K562 (cell line): Measurements from ENCODE around the gene YPEL5. TPM values are rescaled to one million over a fixed set of nuclear protein-coding genes. Genes with fewer than 3 reads are reported as not detected.

ENCODE experiments used
- E2F1 ChIP-seq: sonication (generic); formaldehyde crosslinking; IDR thresholded peaks from 2 replicates; pipeline ENCODE4 v1.8.1; 2023; ENCODE audit warnings: mild to moderate bottlenecking, missing genetic modification reagents, moderate library complexity
- ID3 ChIP-seq, 2 experiments: fragments of 250-450 bp in 1 of 2; fragments of 450-650 bp in 1 of 2; sonication (Bioruptor Pico) in 1 of 2; IDR thresholded peaks; 2 replicates each; pipeline versions ENCODE4 v1.6.1 to v1.8.0; 2016 to 2021; ENCODE audit warnings: mild to moderate bottlenecking in 2 of 2, moderate library complexity in 2 of 2, missing compliant biosample characterization in 1 of 2, missing genetic modification characterization in 1 of 2
- MCM7 ChIP-seq, 2 experiments: fragments of 450-650 bp; IDR thresholded peaks; 2 replicates each; pipeline ENCODE4 v1.6.1; 2016 to 2018
- MTF1 ChIP-seq: fragments of 250-450 bp; sonication (Bioruptor Pico); IDR thresholded peaks from 2 replicates; pipeline ENCODE4 v1.9.0; 2021; ENCODE audit warnings: moderate library complexity, mild to moderate bottlenecking, inconsistent platforms, borderline replicate concordance
- RCOR1 ChIP-seq, 2 experiments: IDR thresholded peaks; 2 replicates each; pipeline ENCODE4 v1.6.1; 2012; ENCODE audit warnings: low read depth in 2 of 2, low read length in 2 of 2, borderline replicate concordance in 1 of 2, improper control_type of control experiment in 1 of 2
- ZFP30 ChIP-seq: fragments of 250-450 bp; sonication (Bioruptor Pico); IDR thresholded peaks from 2 replicates; pipeline ENCODE4 v1.8.0; 2022; ENCODE audit warnings: moderate library complexity, mild to moderate bottlenecking, inconsistent platforms, borderline replicate concordance
- ZNF583 ChIP-seq: fragments of 250-450 bp; sonication (Bioruptor Pico); IDR thresholded peaks from 2 replicates; pipeline ENCODE4 v1.4.0; 2020
- polyA plus RNA-seq, 8 experiments: library from polyadenylated mRNA; depleted of rRNA in 4 of 8; stranded (reverse) in 5 of 8; unstranded in 3 of 8; fragments of >200 nt; fragmentation: Nextera tagmentation in 2 of 8; fragmentation: Illumina TruSeq in 1 of 8; extraction: Ambion mirVana in 2 of 8; extraction: Trizol in 1 of 8; gene quantifications; 2 replicates each; pipeline versions ENCODE4 v1.2.1 to v1.2.3, GENCODE V29; 2011 to 2014; ENCODE audit warnings: inconsistent platforms in 1 of 8, missing spikeins in 1 of 8
- total RNA-seq, 7 experiments: library from RNA; depleted of rRNA in 6 of 7; stranded (reverse); fragments of >200 nt in 6 of 7; fragmentation: Illumina TruSeq in 2 of 7; extraction: Trizol in 2 of 7; gene quantifications; 2 replicates each; pipeline versions ENCODE4 v1.2.1 to v1.2.3, GENCODE V29; 2011 to 2021; ENCODE audit warnings: low replicate concordance in 1 of 7
- TF ChIP-seq, protein P1 (sequence below), 2 experiments: fragments of 450-650 bp in 1 of 2; sonication (generic) in 1 of 2; formaldehyde crosslinking in 1 of 2; IDR thresholded peaks; 2 replicates each; pipeline versions ENCODE4 v1.7.1 to v1.9.0; 2016 to 2022; ENCODE audit warnings: inconsistent platforms in 1 of 2, mild to moderate bottlenecking in 1 of 2, missing genetic modification reagents in 1 of 2
- TF ChIP-seq, protein P2 (sequence below): sonication (generic); formaldehyde crosslinking; IDR thresholded peaks from 2 replicates; pipeline ENCODE4 v1.9.0; 2022; ENCODE audit warnings: mild to moderate bottlenecking, missing genetic modification reagents
- TF ChIP-seq, protein P3 (sequence below): sonication (generic); formaldehyde crosslinking; IDR thresholded peaks from 2 replicates; pipeline ENCODE4 v1.8.1; 2023; ENCODE audit warnings: missing genetic modification reagents, mild to moderate bottlenecking, borderline replicate concordance

The YPEL5 gene
- total and polyA plus RNA-seq, 9 of the 15 experiments (the other 6 are each of a cell fraction or from before 2014, with no cell fraction given) = 5.4 to 34.4 (median 12.3) TPM

GRCh38 chr2:30193104-30193681, 46.4 kb downstream of the YPEL5 start (continued):
- TF ChIP-seq, protein P1, sequence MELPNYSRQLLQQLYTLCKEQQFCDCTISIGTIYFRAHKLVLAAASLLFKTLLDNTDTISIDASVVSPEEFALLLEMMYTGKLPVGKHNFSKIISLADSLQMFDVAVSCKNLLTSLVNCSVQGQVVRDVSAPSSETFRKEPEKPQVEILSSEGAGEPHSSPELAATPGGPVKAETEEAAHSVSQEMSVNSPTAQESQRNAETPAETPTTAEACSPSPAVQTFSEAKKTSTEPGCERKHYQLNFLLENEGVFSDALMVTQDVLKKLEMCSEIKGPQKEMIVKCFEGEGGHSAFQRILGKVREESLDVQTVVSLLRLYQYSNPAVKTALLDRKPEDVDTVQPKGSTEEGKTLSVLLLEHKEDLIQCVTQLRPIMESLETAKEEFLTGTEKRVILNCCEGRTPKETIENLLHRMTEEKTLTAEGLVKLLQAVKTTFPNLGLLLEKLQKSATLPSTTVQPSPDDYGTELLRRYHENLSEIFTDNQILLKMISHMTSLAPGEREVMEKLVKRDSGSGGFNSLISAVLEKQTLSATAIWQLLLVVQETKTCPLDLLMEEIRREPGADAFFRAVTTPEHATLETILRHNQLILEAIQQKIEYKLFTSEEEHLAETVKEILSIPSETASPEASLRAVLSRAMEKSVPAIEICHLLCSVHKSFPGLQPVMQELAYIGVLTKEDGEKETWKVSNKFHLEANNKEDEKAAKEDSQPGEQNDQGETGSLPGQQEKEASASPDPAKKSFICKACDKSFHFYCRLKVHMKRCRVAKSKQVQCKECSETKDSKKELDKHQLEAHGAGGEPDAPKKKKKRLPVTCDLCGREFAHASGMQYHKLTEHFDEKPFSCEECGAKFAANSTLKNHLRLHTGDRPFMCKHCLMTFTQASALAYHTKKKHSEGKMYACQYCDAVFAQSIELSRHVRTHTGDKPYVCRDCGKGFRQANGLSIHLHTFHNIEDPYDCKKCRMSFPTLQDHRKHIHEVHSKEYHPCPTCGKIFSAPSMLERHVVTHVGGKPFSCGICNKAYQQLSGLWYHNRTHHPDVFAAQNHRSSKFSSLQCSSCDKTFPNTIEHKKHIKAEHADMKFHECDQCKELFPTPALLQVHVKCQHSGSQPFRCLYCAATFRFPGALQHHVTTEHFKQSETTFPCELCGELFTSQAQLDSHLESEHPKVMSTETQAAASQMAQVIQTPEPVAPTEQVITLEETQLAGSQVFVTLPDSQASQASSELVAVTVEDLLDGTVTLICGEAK (IDR thresholded peaks at IDR 0.05) = no peak
- TF ChIP-seq, protein P1 (CRISPR knock-in tag; IDR thresholded peaks at IDR 0.05) = no peak
- TF ChIP-seq RCOR1 (IDR thresholded peaks at IDR 0.05; ENCODE audit: borderline replicate concordance in 1 of 2, low read depth in 2 of 2, low read length in 2 of 2) (no peak), ID3 (CRISPR knock-in tag; IDR thresholded peaks at IDR 0.05) (no peak), ID3 (tag; IDR thresholded peaks at IDR 0.05) (no peak), ZFP30 (CRISPR knock-in tag) (no peak), E2F1 (CRISPR knock-in tag) (no peak), MTF1 (CRISPR knock-in tag) (no peak), ZNF583 (CRISPR knock-in tag) (no peak), MCM7 (IDR thresholded peaks at IDR 0.05) (no peak)
- TF ChIP-seq, protein P2, sequence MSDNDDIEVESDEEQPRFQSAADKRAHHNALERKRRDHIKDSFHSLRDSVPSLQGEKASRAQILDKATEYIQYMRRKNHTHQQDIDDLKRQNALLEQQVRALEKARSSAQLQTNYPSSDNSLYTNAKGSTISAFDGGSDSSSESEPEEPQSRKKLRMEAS = no peak
- TF ChIP-seq, protein P3, sequence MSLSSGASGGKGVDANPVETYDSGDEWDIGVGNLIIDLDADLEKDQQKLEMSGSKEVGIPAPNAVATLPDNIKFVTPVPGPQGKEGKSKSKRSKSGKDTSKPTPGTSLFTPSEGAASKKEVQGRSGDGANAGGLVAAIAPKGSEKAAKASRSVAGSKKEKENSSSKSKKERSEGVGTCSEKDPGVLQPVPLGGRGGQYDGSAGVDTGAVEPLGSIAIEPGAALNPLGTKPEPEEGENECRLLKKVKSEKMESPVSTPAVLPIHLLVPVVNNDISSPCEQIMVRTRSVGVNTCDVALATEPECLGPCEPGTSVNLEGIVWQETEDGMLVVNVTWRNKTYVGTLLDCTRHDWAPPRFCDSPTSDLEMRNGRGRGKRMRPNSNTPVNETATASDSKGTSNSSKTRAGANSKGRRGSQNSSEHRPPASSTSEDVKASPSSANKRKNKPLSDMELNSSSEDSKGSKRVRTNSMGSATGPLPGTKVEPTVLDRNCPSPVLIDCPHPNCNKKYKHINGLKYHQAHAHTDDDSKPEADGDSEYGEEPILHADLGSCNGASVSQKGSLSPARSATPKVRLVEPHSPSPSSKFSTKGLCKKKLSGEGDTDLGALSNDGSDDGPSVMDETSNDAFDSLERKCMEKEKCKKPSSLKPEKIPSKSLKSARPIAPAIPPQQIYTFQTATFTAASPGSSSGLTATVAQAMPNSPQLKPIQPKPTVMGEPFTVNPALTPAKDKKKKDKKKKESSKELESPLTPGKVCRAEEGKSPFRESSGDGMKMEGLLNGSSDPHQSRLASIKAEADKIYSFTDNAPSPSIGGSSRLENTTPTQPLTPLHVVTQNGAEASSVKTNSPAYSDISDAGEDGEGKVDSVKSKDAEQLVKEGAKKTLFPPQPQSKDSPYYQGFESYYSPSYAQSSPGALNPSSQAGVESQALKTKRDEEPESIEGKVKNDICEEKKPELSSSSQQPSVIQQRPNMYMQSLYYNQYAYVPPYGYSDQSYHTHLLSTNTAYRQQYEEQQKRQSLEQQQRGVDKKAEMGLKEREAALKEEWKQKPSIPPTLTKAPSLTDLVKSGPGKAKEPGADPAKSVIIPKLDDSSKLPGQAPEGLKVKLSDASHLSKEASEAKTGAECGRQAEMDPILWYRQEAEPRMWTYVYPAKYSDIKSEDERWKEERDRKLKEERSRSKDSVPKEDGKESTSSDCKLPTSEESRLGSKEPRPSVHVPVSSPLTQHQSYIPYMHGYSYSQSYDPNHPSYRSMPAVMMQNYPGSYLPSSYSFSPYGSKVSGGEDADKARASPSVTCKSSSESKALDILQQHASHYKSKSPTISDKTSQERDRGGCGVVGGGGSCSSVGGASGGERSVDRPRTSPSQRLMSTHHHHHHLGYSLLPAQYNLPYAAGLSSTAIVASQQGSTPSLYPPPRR = no peak
